ENCODE data around the gene ZDHHC1. TPM values are rescaled to one million over a fixed set of nuclear protein-coding genes. Genes with fewer than 3 reads are reported as not detected.

Gene ZDHHC1
- polyA plus RNA-seq, 1 of the 3 experiments (the other 2 are of a cell fraction): 15.8 TPM

GRCh38 chr16:67407788-67408452 lies 8.4 kb downstream of the ZDHHC1 start:
- Histone ChIP-seq H3K4me3 (ENCODE audit: low read depth in 2 of 2, low read length in 1 of 2) (no peak overlapping the region), H4K20me1 (ENCODE audit: insufficient read depth) (no peaks in the 10 kb centered on the region), H3K9me2 (no peaks in the 10 kb centered on the region), H3K27me3 (ENCODE audit: insufficient read depth) (no peaks in the 10 kb centered on the region), H3K27ac (ENCODE audit: low read depth in 2 of 2, low read length in 1 of 2) (peak overlapping the region; percentile 78 to 98; a peak in 2 of 4 replicates), H3K9ac (no peak overlapping the region), H3K4me1 (ENCODE audit: control insufficient read depth in 1 of 2, insufficient read depth in 2 of 2, low read depth in 1 of 2, low read length in 1 of 2) (peaks cover 21 to 30% of the 10 kb centered on the region in 2 experiments; a peak in 3 of 4 replicates), H3K9me3 (no peaks in the 10 kb centered on the region), H3K79me2 (ENCODE audit: insufficient read depth) (peaks cover 38% of the 10 kb centered on the region), H3F3A (replicated peaks; ENCODE audit: insufficient read depth) (peaks cover 27% of the 10 kb centered on the region), H3K4me2 (no peak overlapping the region), H3K36me3 (replicated peaks in 1 of 2; ENCODE audit: control insufficient read depth in 1 of 2, insufficient read depth in 2 of 2, low read length in 1 of 2) (peaks cover 0 to 11% of the 10 kb centered on the region in 2 experiments), H2AFZ (ENCODE audit: low read depth) (no peak overlapping the region)
- ChIA-PET POLR2A (no interaction called here), CTCF (interaction anchor here (0.6 to 2.8 kb wide), 7 partner anchors 8 to 113 kb away, joined by 3 to 15 read pairs (median 5); partner anchors contain the start of genes ATP6V0D1, TPPP3 and ZDHHC1)
- no peak for DNase-seq
- WGBS (ENCODE audit: low lambda C conversion rate): 77% methylated on average over 6 of the region's 6 CpGs
- TF ChIP-seq CTCF (IDR thresholded peaks at IDR 0.05) (peak; percentile 27), RAD21 (IDR thresholded peaks at IDR 0.05; ENCODE audit: low read length) (no peak)

GRCh38 chr16:67407176-67407787 lies 9.0 kb downstream of the ZDHHC1 start:
- WGBS (ENCODE audit: low lambda C conversion rate): 81% methylated on average over 6 of the region's 7 CpGs
- peak overlapping the region; percentile 78 to 98 for H3K27ac ChIP-seq (ENCODE audit: low read depth in 2 of 2, low read length in 1 of 2)
- H4K20me1 ChIP-seq (ENCODE audit: insufficient read depth): no peaks in the 10 kb centered on the region
- POLR2A ChIA-PET: no interaction called here
- H3K4me1 ChIP-seq (ENCODE audit: control insufficient read depth in 1 of 2, insufficient read depth in 2 of 2, low read depth in 1 of 2, low read length in 1 of 2): peaks cover 21 to 30% of the 10 kb centered on the region in 2 experiments; a peak in 3 of 4 replicates
- H2AFZ ChIP-seq (ENCODE audit: low read depth): 0 out of 2 replicates have a peak overlapping the region, but pooled peaks have one; percentile 61
- H3K79me2 ChIP-seq (ENCODE audit: insufficient read depth): peaks cover 32% of the 10 kb centered on the region
- peaks cover 22% of the 10 kb centered on the region for H3F3A ChIP-seq (replicated peaks; ENCODE audit: insufficient read depth)
- H3K27me3 ChIP-seq (ENCODE audit: insufficient read depth): no peaks in the 10 kb centered on the region
- DNase-seq: peak; percentile 48
- peaks cover 0 to 10% of the 10 kb centered on the region in 2 experiments for H3K36me3 ChIP-seq (replicated peaks in 1 of 2; ENCODE audit: control insufficient read depth in 1 of 2, insufficient read depth in 2 of 2, low read length in 1 of 2)
- no peaks in the 10 kb centered on the region for H3K9me2 ChIP-seq
- no peaks in the 10 kb centered on the region for H3K9me3 ChIP-seq
- peak overlapping the region; percentile 66 for H3K4me2 ChIP-seq
- no peak for TF ChIP-seq USF1 (IDR thresholded peaks at IDR 0.05; ENCODE audit: borderline replicate concordance, low read depth)
- TF ChIP-seq GABPA (IDR thresholded peaks at IDR 0.05; ENCODE audit: low read depth): no peak
- TF ChIP-seq SIN3A (IDR thresholded peaks at IDR 0.05; ENCODE audit: borderline replicate concordance, low read depth, low read length): no peak
- TF ChIP-seq FOXJ3 (CRISPR knock-in tag; IDR thresholded peaks at IDR 0.05): no peak
- no peak for TF ChIP-seq MEF2A (IDR thresholded peaks at IDR 0.05; ENCODE audit: borderline replicate concordance, low read depth)
- TF ChIP-seq EP300 (IDR thresholded peaks at IDR 0.05; ENCODE audit: borderline replicate concordance in 1 of 2, low read depth in 1 of 2, low read length in 1 of 2): no peak
- no peak for TF ChIP-seq FOXM1 (IDR thresholded peaks at IDR 0.05; ENCODE audit: low read depth)
- no peak for TF ChIP-seq MAX (IDR thresholded peaks at IDR 0.05; ENCODE audit: low read depth)
- no peak for TF ChIP-seq ZBTB33 (IDR thresholded peaks at IDR 0.05; ENCODE audit: borderline replicate concordance, low read depth)
- no peak for TF ChIP-seq EZH2phosphoT487 (IDR thresholded peaks at IDR 0.05; ENCODE audit: borderline replicate concordance, low read depth)
- TF ChIP-seq CHD2 (IDR thresholded peaks at IDR 0.05; ENCODE audit: low read length, partially characterized antibody): no peak
- CTCF ChIA-PET: interaction anchor here (0.8 to 2.8 kb wide), 6 partner anchors 9 to 74 kb away, joined by 3 to 15 read pairs (median 4); partner anchors contain the start of genes ATP6V0D1, TPPP3 and ZDHHC1
- H3K9ac ChIP-seq: peak overlapping the region; percentile 66
- H3K4me3 ChIP-seq (ENCODE audit: low read depth in 2 of 2, low read length in 1 of 2): no peak overlapping the region
